Kidney epithelial cell (primary cell): Measurements from ENCODE around the gene ATP1B3. TPM values are rescaled to one million over a fixed set of nuclear protein-coding genes. Genes with fewer than 3 reads are reported as not detected.

Experiments
- DNase-seq: peaks from one replicate; pipeline ENCODE4 v3.0.0-alpha.2; 2010; ENCODE audit warnings: low read depth
- H3K27me3 ChIP-seq: 2 replicates; pipeline ENCODE4 v1.6.0; 2011; ENCODE audit warnings: low read length; ENCODE audit not compliant: control insufficient read depth, insufficient read depth
- H3K36me3 ChIP-seq: 2 replicates; pipeline ENCODE4 v1.5.1; 2011; ENCODE audit warnings: low read length; ENCODE audit not compliant: control insufficient read depth, insufficient read depth
- H3K4me3 ChIP-seq: 2 replicates; pipeline ENCODE4 v1.5.1; 2011; ENCODE audit warnings: low read depth, mild to moderate bottlenecking, control low read depth, low read length
- total RNA-seq: library from RNA; depleted of rRNA; stranded (reverse); fragments of >200 nt; gene quantifications from 2 replicates; pipeline ENCODE4 v1.2.3, GENCODE V29; 2015
- TF ChIP-seq, protein P1 (sequence below): IDR thresholded peaks from 2 replicates; pipeline ENCODE4 v1.5.1; 2011; ENCODE audit warnings: mild to moderate bottlenecking, moderate library complexity, low read length, control low read depth, inconsistent platforms; ENCODE audit not compliant: insufficient read depth, poor library complexity, severe bottlenecking

The ATP1B3 gene
- total RNA-seq, 1 donor from 2014 or later, result 50.8 TPM

DNA sequence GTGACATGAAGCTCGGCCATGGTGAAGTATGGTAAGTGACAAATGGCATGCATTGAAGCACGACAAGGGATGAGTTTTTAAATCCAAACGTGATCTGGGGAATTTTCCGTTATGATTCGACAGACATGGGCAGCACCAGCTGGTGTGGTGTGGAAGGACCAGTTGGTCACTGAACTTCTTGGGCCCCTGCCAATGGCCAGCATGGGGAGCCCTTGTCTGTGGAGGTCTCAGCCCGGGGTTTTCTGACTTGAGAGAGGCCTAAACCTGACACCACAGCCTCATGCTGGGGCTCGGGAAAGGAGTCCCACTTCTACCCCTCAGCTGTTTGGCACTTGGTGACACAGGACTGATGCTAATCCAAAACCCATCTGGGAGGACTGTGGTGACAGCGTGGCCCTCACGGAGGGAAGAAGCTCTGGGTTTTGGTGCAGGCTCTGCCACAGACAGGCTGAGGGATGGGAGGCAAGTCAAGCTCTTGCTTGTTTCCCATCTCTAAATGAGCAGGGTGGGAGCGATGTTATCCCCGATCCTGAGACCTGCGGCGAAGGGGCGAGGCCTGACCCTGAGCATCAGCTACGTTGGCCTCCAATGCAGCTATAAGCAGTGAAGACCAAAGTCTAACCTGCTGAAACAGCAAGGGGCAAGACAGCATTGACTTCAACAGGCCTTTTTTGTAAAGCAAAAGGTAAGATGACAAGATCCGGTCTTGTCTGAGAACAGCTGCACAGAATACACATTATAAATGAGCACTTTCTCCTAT lies 69.5 kb downstream of the ATP1B3 start:
- DNase-seq, result no peak
- TF ChIP-seq, protein P1, sequence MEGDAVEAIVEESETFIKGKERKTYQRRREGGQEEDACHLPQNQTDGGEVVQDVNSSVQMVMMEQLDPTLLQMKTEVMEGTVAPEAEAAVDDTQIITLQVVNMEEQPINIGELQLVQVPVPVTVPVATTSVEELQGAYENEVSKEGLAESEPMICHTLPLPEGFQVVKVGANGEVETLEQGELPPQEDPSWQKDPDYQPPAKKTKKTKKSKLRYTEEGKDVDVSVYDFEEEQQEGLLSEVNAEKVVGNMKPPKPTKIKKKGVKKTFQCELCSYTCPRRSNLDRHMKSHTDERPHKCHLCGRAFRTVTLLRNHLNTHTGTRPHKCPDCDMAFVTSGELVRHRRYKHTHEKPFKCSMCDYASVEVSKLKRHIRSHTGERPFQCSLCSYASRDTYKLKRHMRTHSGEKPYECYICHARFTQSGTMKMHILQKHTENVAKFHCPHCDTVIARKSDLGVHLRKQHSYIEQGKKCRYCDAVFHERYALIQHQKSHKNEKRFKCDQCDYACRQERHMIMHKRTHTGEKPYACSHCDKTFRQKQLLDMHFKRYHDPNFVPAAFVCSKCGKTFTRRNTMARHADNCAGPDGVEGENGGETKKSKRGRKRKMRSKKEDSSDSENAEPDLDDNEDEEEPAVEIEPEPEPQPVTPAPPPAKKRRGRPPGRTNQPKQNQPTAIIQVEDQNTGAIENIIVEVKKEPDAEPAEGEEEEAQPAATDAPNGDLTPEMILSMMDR, result no peak
- Histone ChIP-seq H3K27me3 (no peaks in the 10 kb centered on the region), H3K4me3 (no peak overlapping the region), H3K36me3 (no peaks in the 10 kb centered on the region)

DNA sequence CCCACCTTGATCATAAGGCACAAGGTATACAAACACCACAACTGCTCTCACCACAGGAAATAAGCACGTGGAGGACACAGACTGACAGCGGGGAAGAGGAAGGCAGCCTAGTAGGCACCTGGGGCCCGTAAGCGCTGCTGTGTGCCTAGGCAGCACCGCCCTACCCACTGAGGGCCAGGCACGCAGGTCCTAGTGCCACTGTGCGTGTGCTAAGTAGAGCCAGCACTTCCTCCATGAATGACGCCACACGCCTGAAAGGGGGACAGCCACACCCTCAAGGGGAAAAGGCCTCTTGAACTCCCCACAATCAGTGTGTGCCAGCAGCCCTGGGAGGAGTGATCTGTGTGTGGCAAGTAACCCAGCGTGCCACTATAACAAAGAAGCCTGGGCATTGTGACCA lies 73.0 kb downstream of the ATP1B3 start:
- H3K36me3 ChIP-seq, result no peaks in the 10 kb centered on the region
- no peak for DNase-seq
- TF ChIP-seq, protein P1, result no peak
- no peak overlapping the region for H3K4me3 ChIP-seq
- H3K27me3 ChIP-seq, result no peaks in the 10 kb centered on the region

DNA sequence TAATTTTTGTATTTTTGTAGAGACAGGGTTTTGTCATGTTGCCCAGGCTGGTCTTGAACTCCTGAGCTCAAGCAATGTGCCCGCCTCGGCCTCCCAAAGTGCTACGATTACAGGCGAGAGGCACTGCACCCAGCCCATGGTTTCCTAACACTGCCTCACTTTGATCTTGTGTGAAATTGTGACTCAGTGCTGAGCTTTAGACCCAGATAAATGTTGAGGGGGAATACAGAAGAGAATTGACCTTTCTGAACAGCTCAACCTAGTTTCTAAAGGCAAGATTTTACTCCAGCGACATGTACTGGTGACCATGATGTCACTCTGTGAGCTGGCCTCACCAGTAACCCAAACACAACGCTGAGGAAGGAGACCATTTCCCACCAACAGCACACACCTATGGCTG lies 73.5 kb downstream of the ATP1B3 start:
- no peaks in the 10 kb centered on the region for H3K27me3 ChIP-seq
- no peak overlapping the region for H3K4me3 ChIP-seq
- TF ChIP-seq, protein P1, result no peak
- no peak for DNase-seq
- no peaks in the 10 kb centered on the region for H3K36me3 ChIP-seq

DNA sequence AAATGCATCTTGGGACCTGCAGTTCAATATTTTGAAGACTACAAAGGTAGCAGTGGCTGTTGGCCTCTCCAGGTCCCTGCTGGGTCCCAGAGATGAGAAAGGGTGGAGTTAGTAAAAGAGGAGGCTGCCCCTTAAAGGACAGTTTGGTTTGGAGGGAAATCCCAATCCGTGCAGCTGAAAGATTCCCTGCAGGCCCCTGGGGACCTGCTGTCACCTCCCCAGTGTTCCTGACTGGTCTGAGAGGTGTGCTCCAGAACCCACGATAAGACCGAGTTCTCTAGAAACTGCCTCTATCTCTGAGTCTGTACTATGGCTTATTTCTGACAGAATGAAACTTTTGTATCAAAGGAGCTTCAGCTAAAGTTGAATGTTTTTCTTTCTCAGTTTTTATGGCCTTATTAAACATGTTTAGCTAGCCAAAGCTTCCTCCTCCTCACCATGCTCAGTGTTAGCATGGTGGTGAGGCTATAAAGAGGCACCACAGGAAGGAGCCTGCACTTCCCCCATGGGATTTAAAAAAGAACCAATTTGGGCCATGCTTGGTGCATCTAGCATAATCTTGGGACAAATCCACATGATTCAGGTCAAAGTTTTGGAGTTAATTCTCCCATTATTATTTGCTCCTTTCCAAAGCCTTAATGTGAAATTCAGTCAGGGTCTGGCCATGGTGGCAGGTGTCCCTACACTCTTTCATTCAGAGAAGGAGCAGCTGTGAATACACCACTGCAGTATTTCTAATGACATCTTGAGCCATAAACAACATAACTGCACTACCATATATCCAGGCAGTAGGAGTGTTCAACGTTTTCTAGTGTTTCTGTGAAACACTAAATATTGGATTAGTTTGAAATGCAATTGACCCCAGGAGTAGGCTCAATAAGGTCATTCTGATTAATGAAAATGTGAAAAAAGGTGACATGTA lies 74.4 kb downstream of the ATP1B3 start:
- DNase-seq, result no peak
- H3K27me3 ChIP-seq, result no peaks in the 10 kb centered on the region
- no peak overlapping the region for H3K4me3 ChIP-seq
- TF ChIP-seq, protein P1, result no peak
- no peaks in the 10 kb centered on the region for H3K36me3 ChIP-seq

DNA sequence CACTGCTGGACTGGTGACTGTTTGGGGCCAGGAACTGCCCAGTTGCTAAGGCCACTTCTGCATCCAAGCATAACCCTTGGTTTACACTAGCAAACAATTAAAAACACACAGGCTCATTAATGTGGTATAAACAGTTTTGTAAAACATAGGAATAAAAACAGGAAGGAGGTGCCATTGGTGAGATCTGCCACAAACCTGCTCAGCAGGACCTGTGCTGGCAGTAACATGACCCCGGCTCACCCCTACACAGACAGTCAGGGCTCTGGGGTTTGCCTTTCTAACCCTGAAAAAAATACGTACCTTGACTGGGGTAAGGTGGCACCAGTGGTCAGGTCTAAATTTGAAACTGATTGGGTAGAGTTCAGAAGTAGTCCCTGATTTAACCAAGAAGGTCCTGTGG lies 76.2 kb downstream of the ATP1B3 start:
- TF ChIP-seq, protein P1, result no peak

More for the DNA sequence above, 76.2 kb downstream of the ATP1B3 start:
- Histone ChIP-seq H3K27me3 (no peaks in the 10 kb centered on the region), H3K4me3 (no peak overlapping the region), H3K36me3 (no peaks in the 10 kb centered on the region)
- no peak for DNase-seq
